Liver (tissue), 9 donors: Measurements from ENCODE around the gene KIAA1755. TPM values are rescaled to one million over a fixed set of nuclear protein-coding genes. Genes with fewer than 3 reads are reported as not detected.

Experiments
- DNase-seq: peaks from one replicate; pipeline ENCODE4 v3.0.0-alpha.2; 2017; ENCODE audit warnings: low spot score
- H3K27ac ChIP-seq, 2 donors: one replicate each; pipeline ENCODE4 v1.7.0; 2013; ENCODE audit warnings: inconsistent platforms in 2 of 2, low read length in 2 of 2, control low read depth in 1 of 2, low read depth in 1 of 2, mild to moderate bottlenecking in 1 of 2
- H3K27me3 ChIP-seq, 4 donors: one replicate each; pipeline versions ENCODE4 v1.6.1 to v1.7.0; 2013; ENCODE audit warnings: low read length in 3 of 4, inconsistent platforms in 1 of 4, mild to moderate bottlenecking in 1 of 4, moderate library complexity in 1 of 4; ENCODE audit not compliant: control insufficient read depth in 4 of 4, insufficient read depth in 4 of 4
- H3K36me3 ChIP-seq, 4 donors: one replicate each; pipeline versions ENCODE4 v1.6.1 to v1.7.0; 2013; ENCODE audit warnings: low read length in 3 of 4, mild to moderate bottlenecking in 3 of 4, low read depth in 1 of 4, moderate library complexity in 1 of 4; ENCODE audit not compliant: control insufficient read depth in 4 of 4, insufficient read depth in 3 of 4
- H3K4me1 ChIP-seq, 4 donors: one replicate each; pipeline versions ENCODE4 v1.6.1 to v1.7.0; 2013; ENCODE audit warnings: low read length in 3 of 4, mild to moderate bottlenecking in 3 of 4, moderate library complexity in 1 of 4; ENCODE audit not compliant: control insufficient read depth in 4 of 4, insufficient read depth in 4 of 4
- H3K4me3 ChIP-seq, 3 donors: one replicate each; pipeline versions ENCODE4 v1.6.1 to v1.7.0; 2013; ENCODE audit warnings: low read length in 3 of 3, control low read depth in 1 of 3, low read depth in 1 of 3, mild to moderate bottlenecking in 1 of 3
- H3K9ac ChIP-seq, 2 donors: one replicate each; pipeline ENCODE4 v1.7.0; 2013; ENCODE audit warnings: low read length in 2 of 2, mild to moderate bottlenecking in 2 of 2, moderate library complexity in 2 of 2, control low read depth in 1 of 2, low read depth in 1 of 2
- H3K9me3 ChIP-seq, 4 donors: one replicate each; pipeline versions ENCODE4 v1.6.1 to v1.7.0; 2013; ENCODE audit warnings: low read length in 3 of 4; ENCODE audit not compliant: control insufficient read depth in 4 of 4
- CTCF ChIP-seq: fragments of 150-350 bp; IDR thresholded peaks from 2 replicates; pipeline ENCODE4 v1.5.1; 2017; ENCODE audit warnings: improper control_type of control experiment, low read depth, low read length; ENCODE audit not compliant: missing input control
- EGR1 ChIP-seq, 2 donors: IDR thresholded peaks; 2 replicates each; pipeline ENCODE4 v1.6.1; 2016 to 2018; ENCODE audit warnings: antibody characterized with exemption in 2 of 2, low read depth in 2 of 2
- FOXA1 ChIP-seq: IDR thresholded peaks from 2 replicates; pipeline ENCODE4 v1.6.1; 2016; ENCODE audit warnings: antibody characterized with exemption
- GABPA ChIP-seq, 2 donors: IDR thresholded peaks in 1 of 2; conservative IDR thresholded peaks in 1 of 2; 2 replicates each; pipeline ENCODE4 v1.6.1; 2016; ENCODE audit warnings: antibody characterized with exemption in 2 of 2, mild to moderate bottlenecking in 1 of 2, moderate library complexity in 1 of 2
- HNF4G ChIP-seq: IDR thresholded peaks from 2 replicates; pipeline ENCODE4 v1.6.1; 2016; ENCODE audit warnings: antibody characterized with exemption
- NR2F2 ChIP-seq: IDR thresholded peaks from 2 replicates; pipeline ENCODE4 v1.6.1; 2016; ENCODE audit warnings: antibody characterized with exemption
- RAD21 ChIP-seq, 2 donors: IDR thresholded peaks; 2 replicates each; pipeline ENCODE4 v1.6.1; 2016; ENCODE audit warnings: antibody characterized with exemption in 2 of 2, mild to moderate bottlenecking in 2 of 2
- REST ChIP-seq: IDR thresholded peaks from 2 replicates; pipeline ENCODE4 v1.6.1; 2016; ENCODE audit warnings: antibody characterized with exemption, mild to moderate bottlenecking
- RXRA ChIP-seq, 2 donors: IDR thresholded peaks; 2 replicates each; pipeline ENCODE4 v1.6.1; 2017 to 2018; ENCODE audit warnings: antibody characterized with exemption in 2 of 2, mild to moderate bottlenecking in 1 of 2
- SP1 ChIP-seq: IDR thresholded peaks from 2 replicates; pipeline ENCODE4 v1.6.1; 2018; ENCODE audit warnings: antibody characterized with exemption, mild to moderate bottlenecking
- TAF1 ChIP-seq: conservative IDR thresholded peaks from 2 replicates; pipeline ENCODE4 v1.6.1; 2016; ENCODE audit warnings: antibody characterized with exemption, mild to moderate bottlenecking
- YY1 ChIP-seq: IDR thresholded peaks from 2 replicates; pipeline ENCODE4 v1.6.1; 2016; ENCODE audit warnings: antibody characterized with exemption, mild to moderate bottlenecking
- ZBTB33 ChIP-seq: IDR thresholded peaks from 2 replicates; pipeline ENCODE4 v1.6.1; 2016; ENCODE audit warnings: antibody characterized with exemption
- WGBS: extraction: QIAGEN DNeasy Blood & Tissue Kit; methylation state at CpG from one replicate; pipeline ENCODE4 v1.1.7; 2013; 5-methylcytosine and 5-hydroxymethylcytosine counted together
- polyA plus RNA-seq, 2 donors: library from polyadenylated mRNA; stranded (reverse) in 1 of 2; unstranded in 1 of 2; fragments of 200-250 nt in 1 of 2; fragments of >200 nt in 1 of 2; fragmentation: Nextera tagmentation in 1 of 2; extraction: Ambion mirVana in 1 of 2; gene quantifications; one replicate each; pipeline versions ENCODE4 v1.2.1 to v1.2.3, GENCODE V29; 2013 to 2015
- total RNA-seq, 2 donors: library from RNA; depleted of rRNA; stranded (reverse); fragments of >200 nt; gene quantifications; one replicate each; pipeline ENCODE4 v1.2.3, GENCODE V29; 2014
- TF ChIP-seq, protein P1 (sequence below): IDR thresholded peaks from 2 replicates; pipeline ENCODE4 v1.6.1; 2016; ENCODE audit warnings: antibody characterized with exemption
- TF ChIP-seq, protein P2 (sequence below): IDR thresholded peaks from 2 replicates; pipeline ENCODE4 v1.6.1; 2016; ENCODE audit warnings: antibody characterized with exemption
- donor health status: healthy.
- donor health status: healthy.
- donor health status: healthy.
- donor health status: healthy.
- donor health status: healthy.

Gene KIAA1755
- total and polyA plus RNA-seq, 4 donors, result 0.09 to 1.4 (median 0.81) TPM

DNA sequence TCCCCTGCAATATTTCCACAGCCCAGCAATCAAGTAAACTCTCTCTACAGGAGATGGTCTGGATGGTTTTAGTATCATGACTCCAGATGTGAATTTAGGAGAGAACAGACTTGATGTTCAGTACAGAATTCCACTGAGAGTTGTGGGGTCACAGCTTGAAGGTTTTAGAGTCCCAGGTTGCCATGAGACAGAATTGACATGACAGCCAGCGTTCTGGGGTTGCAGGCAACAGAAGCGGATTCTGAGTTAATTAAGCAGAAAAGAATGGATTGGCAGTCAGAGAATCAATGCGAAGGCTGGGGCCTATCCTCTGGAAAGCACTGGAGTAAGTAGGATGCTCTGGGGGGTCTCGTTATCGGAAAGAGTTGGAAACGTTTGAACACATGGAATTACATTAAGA lies 2.4 kb upstream of the KIAA1755 start:
- DNase-seq, result no peak
- Histone ChIP-seq H3K36me3 (no peaks in the 10 kb centered on the region), H3K4me1 (peaks cover 4 to 15% (median 9%) of the 10 kb centered on the region in 4 donors), H3K9ac (no peak overlapping the region), H3K4me3 (no peak overlapping the region), H3K27ac (no peak overlapping the region), H3K9me3 (no peaks in the 10 kb centered on the region), H3K27me3 (no peaks in the 10 kb centered on the region)
- TF ChIP-seq REST (no peak), FOXA1 (no peak), NR2F2 (no peak), RAD21 (IDR thresholded peaks at IDR 0.05) (no peak), HNF4G (no peak), RXRA (IDR thresholded peaks at IDR 0.05) (no peak), EGR1 (IDR thresholded peaks at IDR 0.05; ENCODE audit: low read depth in 2 of 2) (no peak), TAF1 (no peak), CTCF (no peak), SP1 (no peak), YY1 (no peak), GABPA (IDR thresholded peaks at IDR 0.05 in 1 of 2, conservative IDR thresholded peaks at IDR 0.05 in 1 of 2) (no peak)
- TF ChIP-seq, protein P1, sequence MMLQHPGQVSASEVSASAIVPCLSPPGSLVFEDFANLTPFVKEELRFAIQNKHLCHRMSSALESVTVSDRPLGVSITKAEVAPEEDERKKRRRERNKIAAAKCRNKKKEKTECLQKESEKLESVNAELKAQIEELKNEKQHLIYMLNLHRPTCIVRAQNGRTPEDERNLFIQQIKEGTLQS, result no peak
- TF ChIP-seq, protein P2, sequence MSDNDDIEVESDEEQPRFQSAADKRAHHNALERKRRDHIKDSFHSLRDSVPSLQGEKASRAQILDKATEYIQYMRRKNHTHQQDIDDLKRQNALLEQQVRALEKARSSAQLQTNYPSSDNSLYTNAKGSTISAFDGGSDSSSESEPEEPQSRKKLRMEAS, result no peak
- 90% methylated on average over 6 of the region's 6 CpGs for WGBS

- peaks cover 4 to 15% (median 9%) of the 10 kb centered on the region in 4 donors for H3K4me1 ChIP-seq
- H3K4me3 ChIP-seq, result no peak overlapping the region
- H3K36me3 ChIP-seq, result no peaks in the 10 kb centered on the region
- TF ChIP-seq SP1 (no peak), ZBTB33 (no peak), REST (no peak), HNF4G (no peak), RXRA (IDR thresholded peaks at IDR 0.05) (no peak), RAD21 (IDR thresholded peaks at IDR 0.05) (no peak), NR2F2 (no peak)
- no peak overlapping the region for H3K27ac ChIP-seq
- H3K27me3 ChIP-seq, result no peaks in the 10 kb centered on the region
- no peak for DNase-seq
- no peak overlapping the region for H3K9ac ChIP-seq
- no peaks in the 10 kb centered on the region for H3K9me3 ChIP-seq
- 66% methylated on average over 8 of the region's 8 CpGs for WGBS
These were observed 487 bp upstream of the KIAA1755 start for GRCh38 chr20:38261054-38261390.
